HCEC 1CT (cell line): ENCODE measurements around the gene CCDC28A.
A peak's percentile ranks its signal among the peaks of the same experiment; 100 is the strongest.

Source experiments
- DNase-seq: peaks from one replicate; pipeline ENCODE4 v3.0.0-alpha.2; 2017

Gene CCDC28A

DNA sequence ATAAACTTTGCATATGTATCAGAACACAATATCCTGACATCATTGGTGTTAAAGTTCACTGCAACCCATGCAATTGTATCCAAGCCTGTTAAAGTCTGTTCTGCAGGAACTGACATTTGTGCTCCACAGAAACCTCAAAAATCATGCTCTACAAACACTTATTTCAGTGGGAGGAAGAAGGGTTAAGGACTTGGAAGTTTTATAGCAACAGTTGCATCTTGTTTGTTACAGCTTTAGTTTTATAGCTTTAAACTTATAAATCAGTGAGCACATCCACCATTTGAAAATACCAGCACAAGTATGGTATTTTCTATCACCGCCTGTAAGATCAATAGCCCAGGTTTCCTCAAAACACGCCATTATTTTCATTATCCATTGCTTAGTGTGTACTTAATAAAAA, 23.2 kb downstream of the CCDC28A start:
- no peak for DNase-seq

DNA sequence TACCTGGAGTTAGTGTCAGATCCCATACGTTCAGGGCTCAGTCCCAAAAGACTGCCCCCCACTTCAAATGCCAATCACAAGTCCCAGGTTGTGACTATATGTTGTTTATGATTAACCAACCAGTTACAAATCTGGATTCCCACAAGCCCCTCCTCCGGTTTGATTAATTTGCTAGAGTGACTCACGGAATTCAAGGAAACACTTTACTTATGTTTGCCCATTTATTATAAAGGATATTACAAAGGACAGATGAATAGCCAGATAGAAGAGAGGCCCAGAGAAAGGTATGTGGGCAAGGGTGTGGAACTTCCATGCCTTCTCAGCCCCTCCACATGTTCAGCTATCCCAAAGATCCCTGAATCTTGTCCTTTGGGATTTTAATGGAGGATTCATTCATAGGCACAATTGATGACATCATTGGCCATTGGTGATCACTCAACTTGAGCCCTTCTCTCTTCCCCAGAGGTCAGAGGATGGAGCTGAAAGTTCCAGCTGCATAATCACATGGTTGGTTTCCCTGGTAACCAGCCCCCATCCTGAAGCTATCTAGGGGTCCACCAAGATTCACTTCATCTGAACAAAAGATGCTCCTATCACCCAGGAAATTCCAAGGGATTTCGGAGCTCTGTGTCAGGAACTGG, 24.4 kb downstream of the CCDC28A start:
- no peak for DNase-seq

DNA sequence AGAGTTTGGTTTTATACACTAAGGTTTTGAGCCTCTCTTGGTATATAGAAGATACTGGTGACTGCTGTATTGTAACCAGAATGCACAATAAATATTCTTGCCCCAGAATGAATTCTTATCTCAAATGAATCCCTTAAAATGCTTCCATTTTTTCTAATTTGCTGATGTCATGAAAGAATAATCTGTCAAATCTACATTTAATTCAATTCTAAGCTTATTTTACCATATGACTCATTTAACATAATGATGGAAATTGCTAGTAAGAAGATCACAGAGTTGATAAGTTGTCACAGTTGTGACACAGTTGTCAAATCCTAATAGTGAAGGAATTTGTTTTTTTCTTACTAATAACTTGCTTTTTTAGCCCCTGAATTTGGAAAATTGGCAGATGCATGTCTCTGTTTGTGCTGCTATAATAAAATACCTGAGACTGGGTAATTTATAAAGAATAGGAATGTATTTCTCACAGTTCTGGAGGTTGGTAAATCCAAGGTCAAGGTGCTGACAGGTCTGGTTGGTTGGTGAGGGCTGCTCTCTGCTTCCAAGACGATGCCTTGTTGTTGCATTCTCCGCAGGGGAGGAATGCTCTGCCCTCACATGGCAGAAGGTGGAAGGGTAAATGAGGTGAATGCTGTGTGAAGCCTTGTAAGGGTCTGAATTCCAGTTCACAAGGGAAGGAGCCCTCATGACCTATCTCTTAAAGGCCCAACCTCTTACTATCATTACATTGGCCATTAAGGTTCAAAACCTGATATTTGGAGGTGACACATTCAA, 27.0 kb downstream of the CCDC28A start:
- no peak for DNase-seq

DNA sequence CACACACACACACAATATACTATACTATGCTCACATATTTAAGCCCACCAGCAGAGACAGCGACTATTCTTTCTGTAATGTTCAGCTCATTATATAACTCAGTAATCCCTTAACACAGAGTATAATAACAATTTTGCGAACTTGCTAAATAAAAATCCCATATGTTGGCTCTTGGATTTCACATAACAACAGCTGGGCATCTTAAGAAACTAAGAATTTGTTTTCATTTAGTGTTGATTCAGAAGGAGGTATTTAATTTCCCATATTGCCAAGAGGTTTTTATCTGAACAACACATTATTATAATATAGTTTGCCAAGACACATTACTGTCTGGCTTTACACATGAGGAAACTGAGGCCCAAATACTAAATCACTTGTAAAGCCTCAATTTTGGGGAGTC, 29.8 kb downstream of the CCDC28A start:
- DNase-seq: no peak

DNA sequence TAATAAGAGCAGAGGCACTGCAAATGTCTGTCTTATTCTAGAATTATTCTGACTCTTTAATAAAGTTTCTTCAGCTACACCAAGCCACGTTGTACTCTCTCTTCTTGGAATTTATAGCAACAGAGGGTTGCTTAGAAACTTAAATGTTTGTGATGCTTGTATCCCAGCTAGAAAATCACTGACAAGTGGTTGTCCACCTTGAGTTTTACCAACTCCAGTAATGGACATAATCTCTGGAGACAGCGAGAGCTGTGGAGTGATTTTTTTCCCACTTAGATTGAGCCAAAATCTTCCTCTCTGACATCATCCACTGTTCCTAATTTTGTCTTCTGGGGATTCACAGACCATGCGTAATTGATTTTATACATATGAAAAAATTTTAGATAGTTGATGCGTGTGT, 30.3 kb downstream of the CCDC28A start:
- no peak for DNase-seq

DNA sequence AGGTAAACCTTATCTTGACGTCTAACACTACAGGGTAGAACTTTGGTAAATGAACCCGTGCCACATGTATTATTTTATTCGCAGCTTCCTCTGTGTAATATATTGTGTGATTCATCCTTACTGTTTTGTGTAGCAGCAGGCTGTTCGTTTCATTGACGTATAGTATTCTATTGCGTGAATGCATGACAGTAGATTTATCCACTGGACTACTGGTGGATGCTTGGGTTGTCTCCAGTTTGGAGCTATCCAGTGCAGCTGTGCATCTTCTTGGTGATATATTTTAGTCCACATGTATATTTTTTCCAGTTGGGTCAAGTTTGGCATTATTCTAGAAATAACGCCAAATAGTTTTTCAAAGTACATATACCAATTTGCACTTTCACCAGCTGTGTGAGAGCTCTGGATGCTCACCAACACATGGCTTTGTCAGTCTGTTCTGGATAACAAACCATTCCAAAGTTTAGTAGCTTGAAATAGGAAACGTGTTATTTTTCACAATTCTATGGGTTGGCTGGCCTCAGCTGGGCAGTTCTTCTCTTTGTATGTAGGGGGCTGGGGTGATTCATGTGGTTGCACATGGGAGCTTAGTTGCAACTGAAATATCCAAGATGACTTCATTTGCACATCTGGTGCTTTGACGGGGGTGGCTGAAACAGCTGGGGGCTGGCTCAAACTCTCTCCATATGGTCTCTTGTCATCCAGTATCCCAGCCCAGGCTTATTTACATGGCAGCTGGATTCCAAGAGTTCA, 31.6 kb downstream of the CCDC28A start:
- peak; percentile 82 for DNase-seq

DNA sequence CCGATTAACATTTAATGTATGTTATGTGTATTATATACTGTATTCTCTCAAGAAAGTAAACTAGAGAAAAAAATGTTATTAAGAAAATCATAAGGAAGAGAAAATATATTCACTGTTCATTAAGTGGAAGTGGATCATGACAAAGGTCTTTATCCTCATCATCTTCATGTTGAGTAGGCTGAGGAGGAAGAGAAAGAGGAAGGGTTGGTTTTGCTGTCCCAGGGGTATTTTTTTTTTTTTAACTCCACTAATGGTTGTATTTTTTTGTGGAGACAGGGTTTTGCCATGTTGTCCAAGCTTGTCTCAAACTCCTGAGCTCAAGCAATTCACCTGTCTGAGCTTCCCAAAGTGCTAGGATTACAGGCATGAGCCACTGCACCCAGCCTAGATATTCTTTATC, 33.3 kb downstream of the CCDC28A start:
- DNase-seq: no peak

DNA sequence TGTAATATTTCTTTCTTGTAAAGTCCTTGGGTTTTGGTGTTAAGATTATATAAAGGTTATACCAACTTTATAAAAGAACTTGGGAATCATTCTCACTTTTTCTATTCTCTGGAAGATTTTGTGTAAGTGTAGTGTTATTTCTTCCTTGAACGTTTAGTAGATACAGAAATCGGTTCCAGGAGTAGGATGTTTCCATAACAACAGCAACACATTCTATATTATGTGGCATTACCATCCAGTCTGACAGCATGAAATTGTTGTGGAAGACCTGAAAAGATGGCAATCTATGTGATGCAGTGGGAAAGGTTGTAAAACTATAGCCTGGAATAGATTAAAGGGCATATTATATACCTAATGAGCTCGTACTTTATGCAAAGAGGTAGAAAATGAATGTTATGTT, 36.1 kb downstream of the CCDC28A start:
- DNase-seq: no peak

DNA sequence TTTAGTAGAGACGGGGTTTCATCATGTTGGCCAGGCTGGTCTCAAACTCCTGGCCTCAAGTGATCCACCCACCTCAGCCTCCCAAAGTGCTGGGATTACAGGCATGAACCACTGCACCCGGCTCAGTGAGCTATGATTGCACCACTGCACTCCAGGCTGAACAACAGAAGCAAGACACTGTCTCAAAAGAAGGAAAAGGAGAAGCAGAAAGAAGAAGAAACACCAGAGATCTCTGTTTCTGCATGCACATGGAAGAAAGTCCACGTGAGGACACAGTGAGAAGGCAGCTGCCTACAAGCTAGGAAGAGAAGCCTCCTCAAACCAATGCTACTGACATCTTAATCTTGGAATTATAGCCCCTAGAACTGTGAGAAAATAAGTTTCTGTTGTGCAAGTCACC, 38.3 kb downstream of the CCDC28A start:
- no peak for DNase-seq

DNA sequence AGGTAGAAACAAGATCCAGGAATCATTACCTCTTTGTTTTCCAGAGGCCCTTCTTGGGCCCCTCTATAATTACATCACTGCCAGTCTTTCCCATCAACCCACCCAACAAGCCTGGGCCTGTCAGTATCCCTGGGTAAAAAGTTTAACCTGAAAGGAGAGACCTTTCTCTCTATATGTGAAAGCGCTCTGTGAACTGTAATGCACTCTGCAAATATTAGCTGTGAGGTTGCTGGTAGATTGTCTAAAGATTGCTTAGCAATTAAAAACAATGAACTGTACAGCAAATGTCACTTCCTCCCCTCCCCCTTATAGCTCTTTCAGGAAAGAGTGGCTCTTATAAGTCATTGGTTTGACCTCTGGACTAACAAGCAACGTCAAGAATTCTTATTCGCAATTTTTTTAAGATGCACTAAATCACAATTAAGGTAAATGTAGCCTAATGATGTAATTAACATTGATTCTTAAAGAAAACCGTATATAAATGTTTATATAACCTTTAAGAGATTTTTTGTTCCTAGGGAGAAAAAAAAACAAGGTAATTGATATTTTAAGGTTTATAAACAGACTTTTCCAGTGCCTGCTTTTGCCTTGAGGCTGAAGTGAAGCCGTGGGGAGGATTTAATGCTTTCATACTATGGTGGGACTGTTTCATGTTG, 40.7 kb downstream of the CCDC28A start:
- DNase-seq: no peak

DNA sequence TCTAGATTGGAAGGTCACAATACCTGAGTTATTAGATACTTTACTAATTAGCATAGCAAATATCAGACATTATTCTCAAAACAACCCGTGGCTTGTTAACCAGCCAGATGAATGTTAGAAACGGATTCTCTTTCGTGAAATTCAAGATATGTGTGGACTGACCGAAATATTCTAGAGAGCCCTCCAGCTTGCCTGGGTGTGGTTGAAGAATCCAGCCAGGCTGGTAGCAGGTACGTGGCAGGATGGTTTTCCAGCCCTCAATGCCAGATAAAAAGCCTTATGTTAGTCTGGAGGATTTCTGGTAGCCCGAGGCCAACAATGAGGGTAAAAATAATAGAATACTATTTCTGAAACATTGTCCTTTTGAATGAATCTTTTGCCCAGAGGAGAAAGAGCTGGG, 41.7 kb downstream of the CCDC28A start:
- no peak for DNase-seq

DNA sequence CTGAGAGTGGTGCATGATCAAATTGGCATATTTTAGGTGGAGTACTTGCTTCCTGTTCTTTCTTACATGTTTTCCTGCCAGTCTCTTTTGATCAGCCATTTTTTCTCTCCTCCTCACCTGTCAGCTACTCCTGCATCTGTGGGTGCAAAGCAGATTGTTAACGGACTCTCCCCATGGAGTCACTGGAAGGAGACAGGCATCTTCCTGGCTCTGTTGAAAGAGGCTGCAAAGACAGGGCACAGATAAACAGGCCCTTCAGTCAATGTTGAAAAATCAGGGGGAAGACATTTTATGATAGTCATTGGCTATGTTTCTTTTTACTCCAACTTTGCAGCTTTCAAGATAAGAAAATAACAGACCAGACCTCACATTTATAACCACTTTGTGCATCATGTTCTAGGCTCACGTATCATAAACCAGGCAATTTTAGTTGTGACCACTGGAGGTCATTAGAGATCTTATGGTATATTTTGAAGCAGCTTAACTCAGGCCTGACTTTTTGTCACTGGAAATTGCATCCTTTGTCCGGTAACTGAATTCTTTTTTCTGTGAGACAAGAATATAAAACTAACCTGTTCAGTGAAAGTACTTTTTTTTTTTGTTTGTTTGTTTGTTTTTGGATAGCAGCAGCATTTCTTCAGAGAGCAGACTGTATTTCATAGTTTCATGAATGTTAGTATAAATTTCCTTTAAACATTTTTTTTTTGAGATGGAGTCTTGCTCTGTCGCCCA, 42.4 kb downstream of the CCDC28A start:
- DNase-seq: peak; percentile 66

DNA sequence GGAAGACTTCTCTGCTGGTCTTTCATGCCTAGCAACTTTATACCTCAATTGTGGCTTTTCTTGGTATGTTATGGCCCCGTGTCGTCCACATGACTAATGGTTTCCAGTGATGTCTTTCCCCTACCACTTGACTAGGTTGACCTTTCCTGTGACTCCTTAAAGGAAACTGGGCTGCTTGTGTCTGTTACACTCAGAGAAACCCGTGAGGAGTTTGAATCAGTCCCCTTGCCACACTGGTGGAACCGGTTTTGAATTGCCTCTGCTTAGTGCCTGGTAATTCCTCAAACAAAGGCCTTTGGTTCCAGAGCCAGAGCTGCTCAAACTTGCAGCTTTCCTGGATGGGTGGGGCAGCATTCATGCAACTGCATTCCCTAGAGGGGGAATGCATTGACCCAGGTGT, 44.2 kb downstream of the CCDC28A start:
- DNase-seq: peak; percentile 84

DNA sequence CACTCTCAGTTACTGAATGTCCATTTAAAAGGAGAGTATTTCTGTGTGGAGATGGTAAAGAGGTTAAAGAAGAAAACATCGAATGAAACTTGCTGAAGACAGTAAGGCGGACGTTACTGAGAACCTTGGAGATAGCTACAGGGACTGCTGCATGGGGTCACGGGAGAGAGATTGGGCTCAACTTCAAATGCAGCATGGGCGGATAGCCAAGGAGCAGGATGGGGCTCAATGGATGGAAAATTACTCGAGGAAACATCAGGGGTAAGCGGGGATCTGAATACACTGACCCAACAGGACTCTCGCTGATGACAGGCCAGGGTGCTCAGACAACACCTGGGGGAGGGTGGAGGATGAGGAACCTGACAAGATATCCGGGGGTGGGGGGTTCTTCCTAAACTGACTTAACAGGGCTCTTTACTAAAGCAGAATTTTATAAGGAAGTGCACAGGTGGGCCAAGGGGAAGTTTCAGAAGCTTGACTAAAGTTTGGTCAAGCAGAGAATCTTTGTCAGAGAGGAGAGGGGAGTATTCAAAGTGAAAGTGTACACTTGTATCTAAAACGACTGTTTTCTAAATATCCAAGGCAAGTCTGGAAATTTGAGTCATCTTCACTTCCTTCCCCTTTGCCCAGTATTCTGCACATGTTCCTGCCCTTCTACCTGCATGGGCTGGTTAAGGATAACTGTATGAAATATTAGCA, 45.1 kb downstream of the CCDC28A start:
- no peak for DNase-seq

DNA sequence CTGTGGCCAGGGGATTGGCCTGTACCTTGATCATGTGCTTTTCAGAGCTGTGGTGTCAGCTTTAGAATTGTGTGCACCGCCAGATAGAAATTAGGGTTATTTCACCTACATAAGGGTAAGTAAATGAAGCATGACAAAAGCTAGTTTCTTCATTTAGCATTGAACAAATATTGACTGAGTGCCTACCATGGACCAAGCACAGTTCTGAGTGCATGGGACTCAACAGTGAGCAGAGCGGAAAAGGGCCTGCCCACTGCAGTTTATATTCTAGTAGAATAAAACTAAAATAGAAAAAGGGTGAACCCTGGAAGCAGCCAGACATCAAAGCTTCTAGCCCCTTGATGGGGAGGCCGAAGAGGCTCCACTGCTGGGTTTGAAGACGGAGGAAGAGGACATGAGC, 48.0 kb downstream of the CCDC28A start:
- DNase-seq: no peak

DNA sequence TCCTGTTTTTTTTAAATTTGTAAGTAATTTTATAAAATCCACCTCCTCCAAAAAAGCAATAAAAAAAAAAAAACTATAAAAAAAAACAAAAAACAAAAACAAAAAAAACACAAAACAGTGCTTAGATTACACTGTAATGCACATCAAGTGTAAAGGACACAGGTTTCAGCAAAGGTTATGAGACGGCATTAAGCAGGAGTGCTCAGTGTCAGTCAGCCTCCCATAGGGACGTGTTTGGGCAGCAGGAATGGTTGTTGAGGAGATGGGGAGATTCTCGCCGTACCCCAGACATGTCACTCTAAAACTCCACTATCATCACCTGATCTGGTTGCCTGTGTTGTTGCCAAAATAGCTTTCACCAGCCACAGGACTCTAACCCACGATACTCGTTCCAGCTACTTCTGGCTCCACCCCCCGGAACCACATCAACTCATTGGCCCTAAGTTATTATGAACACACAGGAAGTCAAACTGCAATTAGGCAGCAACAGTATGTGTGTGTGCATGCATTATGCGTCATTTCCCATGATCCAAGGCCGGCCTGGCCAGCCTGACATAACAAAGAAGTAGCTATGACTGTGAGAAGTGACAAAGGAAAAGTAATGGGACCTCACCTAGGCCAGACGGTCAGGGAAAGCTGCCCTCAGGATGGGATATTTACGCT, 51.0 kb downstream of the CCDC28A start:
- no peak for DNase-seq

DNA sequence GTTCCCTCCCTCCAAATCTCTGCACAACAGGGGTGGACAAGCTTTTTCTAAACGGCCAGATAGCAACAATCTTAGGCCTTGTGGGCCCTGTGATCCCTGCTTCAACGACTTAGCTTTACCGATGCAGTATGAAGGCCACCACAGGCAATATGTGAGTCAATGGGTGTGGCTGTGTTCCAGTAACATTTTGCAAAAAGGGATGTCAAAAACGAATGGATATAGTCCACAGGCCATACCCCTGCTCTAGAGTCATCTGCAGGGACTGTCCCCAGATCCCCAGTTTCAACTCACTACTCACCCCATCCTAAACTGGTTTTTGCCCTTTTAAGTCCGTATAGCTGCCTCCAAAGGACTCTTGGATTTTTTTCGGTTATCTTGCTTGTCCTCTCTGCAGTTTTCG, 56.7 kb downstream of the CCDC28A start:
- no peak for DNase-seq

DNA sequence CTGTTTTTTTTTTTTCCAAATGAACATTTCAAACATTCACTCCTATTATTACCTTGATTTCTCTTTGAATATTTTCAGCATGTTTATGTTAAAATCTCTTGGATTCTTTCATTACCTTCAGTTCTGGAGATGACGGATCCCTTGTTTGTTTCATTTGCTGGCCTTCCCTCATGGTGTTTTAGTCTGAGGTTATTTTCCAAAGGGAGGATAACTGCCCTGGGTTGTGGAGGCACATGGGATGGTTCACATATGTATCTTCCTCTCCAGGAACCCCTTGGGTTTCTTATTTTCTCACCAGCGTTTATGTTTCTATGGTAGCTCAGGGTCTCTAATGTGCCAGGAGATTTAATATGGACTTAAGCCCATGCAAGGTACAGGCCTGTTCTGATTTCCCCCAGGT, 58.6 kb downstream of the CCDC28A start:
- no peak for DNase-seq

DNA sequence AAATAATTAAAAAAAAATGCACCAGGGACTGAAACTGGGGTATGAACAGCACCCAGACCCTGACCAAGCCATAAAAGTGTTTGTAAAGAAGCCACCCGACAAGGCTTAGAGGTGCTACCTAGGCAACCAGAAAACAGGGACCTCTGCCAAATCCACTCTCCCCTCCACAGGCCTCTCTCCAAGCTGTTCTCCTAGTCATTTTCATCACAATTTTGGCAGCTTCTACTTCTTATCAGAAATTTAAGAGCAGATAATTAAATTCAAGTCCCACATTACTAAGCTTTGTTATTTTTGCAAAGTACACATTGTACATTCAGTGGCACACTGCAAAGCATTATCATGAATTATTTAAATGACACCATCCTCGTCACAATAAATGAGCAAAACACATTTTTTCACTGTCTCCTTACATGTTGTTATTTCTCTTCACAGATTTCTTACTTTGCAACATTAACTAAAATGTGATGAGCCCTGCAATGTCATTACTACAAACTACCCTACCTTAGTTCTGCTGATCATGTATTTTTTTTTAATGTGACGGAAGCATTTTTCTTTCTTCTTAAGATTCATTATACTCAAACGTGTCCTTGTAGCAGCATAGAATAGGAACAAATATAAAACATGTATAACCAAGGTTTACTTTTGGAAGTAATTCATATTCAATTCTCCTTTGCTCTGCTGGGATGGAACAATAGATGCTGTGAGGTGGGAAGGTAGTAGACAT, 60.4 kb downstream of the CCDC28A start:
- no peak for DNase-seq

DNA sequence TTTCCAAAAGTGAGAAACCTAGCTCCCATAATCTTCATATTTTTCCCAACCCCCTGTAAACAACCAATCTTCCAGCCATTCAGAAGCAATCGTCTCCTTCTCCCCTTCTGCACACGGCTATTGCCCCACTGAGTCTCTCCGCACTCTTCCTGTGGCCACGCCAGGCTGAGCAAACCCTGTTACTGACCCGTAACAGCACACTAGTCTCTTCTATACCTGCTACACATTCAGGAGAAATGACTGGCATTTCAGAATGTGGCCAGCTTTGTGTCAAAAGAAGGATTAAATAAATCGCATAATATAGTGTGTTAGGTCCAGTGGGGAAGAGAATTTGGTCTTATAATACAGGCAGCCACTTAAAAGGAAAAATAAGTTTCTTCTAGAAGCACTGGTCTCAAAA, 63.7 kb downstream of the CCDC28A start:
- no peak for DNase-seq
